ENCODE results near the gene ZNF431.
"Not testable (repeated sequence)": the region's sequence is repeated elsewhere in the genome, so short reads cannot be mapped to it uniquely, and the experiment has no call there.

Gene ZNF431

GRCh38 chr19:21147540-21147939, 5.7 kb downstream of the ZNF431 start:
- ATAC-seq (no peak), DNase-seq (no peak)

DNA sequence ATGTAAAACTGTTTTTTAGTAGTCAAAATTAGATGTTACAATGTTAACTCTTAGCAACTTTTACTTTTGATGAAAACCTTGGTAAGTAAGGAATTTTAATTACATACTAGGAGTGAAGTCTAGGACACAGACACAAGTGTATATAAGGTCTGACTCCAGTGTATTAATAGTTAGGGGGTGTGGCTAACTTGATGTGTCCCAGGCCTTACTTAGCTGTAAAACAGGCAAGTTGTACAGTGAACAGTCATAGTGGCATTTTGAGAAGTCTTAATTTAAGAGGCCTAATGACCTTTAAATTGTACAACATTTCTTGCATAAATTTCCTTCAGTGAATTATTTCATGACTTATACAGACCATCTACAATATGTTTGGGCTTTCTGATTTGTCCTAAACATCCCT, 6.8 kb downstream of the ZNF431 start:
- DNase-seq: no peak
- ATAC-seq: no peak

GRCh38 chr19:21149877-21150276, 8.0 kb downstream of the ZNF431 start:
- DNase-seq (no peak), ATAC-seq (no peak)

DNA sequence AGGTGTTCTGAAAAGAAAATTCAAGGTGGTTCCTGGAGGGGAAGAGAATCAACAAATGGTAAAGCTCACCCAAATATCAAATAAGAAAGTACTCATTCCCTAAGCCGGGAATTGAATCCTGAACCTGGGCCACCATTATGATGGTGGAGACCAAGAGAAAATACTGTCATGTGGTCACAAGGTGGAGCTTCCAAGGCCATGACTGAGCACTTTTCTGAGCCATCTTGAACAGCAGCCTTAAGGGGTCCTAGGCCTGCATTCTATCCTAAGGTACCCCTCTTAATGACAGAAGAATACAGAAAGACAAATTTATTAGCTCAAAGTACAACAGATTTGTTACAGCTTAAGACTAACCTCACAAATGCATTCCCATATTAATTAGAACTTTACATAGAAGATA, 9.6 kb downstream of the ZNF431 start:
- no peak for ATAC-seq
- no peak for DNase-seq

GRCh38 chr19:21158523-21159135, 16.8 kb downstream of the ZNF431 start:
- no peak for DNase-seq
- no peak for ATAC-seq

DNA sequence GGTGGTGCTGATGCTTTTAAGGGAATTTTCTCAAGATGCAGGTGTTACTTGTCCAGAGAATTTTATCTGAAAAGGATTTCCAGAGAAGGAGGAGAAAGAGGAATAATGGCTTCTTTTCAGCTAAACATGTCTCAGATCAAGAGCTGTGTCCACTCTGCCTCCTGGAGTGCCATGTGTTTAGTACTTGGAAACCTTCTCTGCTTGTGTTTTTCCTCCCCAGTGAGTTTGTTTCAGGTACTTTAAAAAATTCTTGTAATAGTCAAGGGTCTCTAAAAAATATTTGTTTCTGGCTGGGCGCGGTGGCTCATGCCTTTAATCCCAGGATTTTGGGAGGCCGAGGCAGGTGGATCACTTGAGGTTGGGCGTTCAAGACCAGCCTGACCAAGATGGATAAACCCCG, 22.7 kb downstream of the ZNF431 start:
- DNase-seq: no peak
- no peak for ATAC-seq

DNA sequence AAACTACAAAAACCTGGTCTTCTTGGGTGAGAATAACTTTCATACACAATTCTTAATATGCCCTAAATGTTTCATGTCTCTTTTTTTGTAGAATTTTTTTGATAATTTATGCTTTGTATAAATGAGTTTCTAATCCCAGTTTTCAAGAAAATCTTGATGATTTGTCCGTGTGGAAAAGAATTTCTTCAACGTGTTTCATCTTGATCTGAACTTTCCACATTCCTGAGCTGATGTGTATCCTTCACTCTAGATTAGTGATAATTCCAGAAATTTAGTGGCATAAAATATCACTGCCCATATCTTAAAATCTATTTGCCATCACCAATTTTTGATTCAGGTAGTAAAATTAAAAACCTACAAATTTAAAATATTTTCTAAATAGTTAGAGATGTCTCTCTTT, 24.6 kb downstream of the ZNF431 start:
- ATAC-seq: no peak
- DNase-seq: no peak

GRCh38 chr19:21197590-21198295, 55.9 kb downstream of the ZNF431 start:
- DNase-seq: no peak
- ATAC-seq: no peak

- DNase-seq (peak; percentile 20), ATAC-seq (no peak)
Measured at GRCh38 chr19:21202865-21203494, 61.1 kb downstream of the ZNF431 start.

GRCh38 chr19:21210037-21210621, 68.3 kb downstream of the ZNF431 start:
- DNase-seq (no peak), ATAC-seq (no peak)

DNA sequence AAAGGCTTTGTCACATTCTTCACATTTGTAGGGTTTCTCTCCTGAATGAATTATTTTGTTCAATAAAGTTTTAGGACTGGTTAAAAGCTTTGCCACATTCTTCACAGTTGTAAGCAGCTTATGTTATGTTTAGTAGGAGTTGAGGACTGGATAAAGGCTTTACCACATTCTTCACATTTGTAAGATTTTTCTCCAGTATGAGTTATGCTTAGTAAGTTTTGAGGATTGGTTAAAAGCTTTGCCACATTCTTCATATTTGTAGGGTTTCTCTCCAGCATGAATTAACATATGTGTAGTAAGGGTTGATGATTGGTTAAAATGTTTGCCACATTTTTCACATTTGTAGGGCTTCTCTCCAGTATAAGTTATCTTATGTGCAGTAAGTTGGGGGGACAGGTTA, 79.9 kb downstream of the ZNF431 start:
- ATAC-seq: no peak
- no peak for DNase-seq

DNA sequence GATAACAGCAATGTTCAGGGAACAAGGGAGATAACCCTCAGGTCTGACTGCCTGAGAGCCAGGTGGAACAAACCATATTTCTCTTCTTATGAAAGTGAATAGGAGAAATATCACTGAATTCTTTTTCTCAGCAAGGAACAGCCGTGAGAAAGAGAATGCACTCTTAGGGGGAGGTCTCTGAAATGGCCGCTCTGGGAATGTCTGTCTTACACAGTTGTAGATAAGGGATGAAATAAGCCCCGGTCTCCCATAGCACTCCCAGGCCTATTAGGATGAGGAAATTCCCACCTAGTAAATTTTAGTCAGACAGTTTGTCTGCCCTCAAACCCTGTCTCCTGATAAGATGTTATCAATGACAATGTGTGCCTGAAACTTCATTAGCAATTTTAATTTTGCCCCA, 88.1 kb downstream of the ZNF431 start:
- ATAC-seq, DNase-seq: not testable (repeated sequence)

DNA sequence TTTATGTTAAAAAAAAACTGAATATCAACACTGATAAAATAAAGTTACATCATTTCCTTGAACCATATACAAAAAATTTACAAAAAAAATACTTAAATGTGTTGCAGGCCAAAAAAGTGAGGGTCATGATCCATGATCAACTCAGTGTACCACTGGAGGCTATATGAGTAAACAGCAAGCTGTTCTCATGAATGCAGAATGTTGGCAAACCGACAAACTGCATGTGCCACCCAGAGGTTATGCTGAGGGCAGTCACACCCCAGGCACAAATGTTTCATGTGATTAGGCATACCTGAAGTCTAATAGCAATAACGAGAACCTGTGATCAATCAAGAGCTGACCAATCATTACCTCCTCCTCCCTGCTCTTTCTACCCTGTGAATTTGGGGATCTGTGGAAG, 91.9 kb downstream of the ZNF431 start:
- ATAC-seq: no peak
- no peak for DNase-seq

DNA sequence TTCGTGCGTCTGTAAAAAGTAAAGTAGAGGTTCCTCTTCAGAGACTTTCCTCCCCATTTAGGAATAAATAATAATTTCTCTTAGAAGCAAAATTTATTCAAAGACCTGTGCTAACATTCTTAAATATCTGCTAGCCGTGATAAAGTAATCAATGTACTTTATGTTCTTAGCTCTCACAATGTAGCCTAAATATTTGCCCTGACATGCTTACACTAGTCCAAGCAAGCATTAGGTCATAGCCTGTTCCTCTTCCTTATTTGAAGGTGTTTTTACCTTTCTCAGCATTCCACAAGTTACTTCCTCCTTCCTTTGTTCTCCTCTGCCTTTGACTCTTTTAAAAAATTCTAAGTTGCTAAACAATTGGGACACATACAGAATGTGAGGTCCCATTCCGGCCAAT, 94.9 kb downstream of the ZNF431 start:
- DNase-seq, ATAC-seq: not testable (repeated sequence)

DNA sequence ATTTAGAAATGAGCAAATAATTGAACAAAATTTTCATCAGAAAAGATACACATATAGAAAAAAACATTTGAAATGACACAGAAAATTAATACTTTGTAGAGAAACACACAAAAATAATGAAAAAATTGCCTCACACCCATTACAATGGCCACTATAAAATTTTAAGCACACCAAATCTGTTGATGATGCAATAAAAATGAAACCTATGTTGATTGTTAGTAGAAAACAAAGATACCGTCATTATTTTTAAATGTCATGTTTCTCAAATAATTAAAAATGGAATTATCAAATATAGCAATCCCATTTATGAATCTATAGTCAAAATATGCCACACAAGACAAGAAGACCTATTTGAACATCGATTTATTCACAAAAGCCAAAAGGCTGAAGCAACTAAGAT, 96.8 kb downstream of the ZNF431 start:
- DNase-seq: no peak
- ATAC-seq: no peak
